Measurements from ENCODE around the gene GRK2.

- TF ChIP-seq CTCF (IDR thresholded peaks at IDR 0.05) (no peak), EZH2 (IDR thresholded peaks at IDR 0.05) (no peak), EZH2phosphoT487 (IDR thresholded peaks at IDR 0.05) (no peak)
Measured at GRCh38 chr11:67239783-67240575, 26.3 kb upstream of the GRK2 start.

All from neural progenitor cell (in vitro differentiated cells).